SU-DHL-6 (cell line): ENCODE data around the gene VAT1L.

Experiments
- H2AFZ ChIP-seq: fragments of 200-600 bp; sonication (generic); 2 replicates; pipeline ENCODE4 v1.6.1; 2014; ENCODE audit warnings: low read depth, mild to moderate bottlenecking, moderate library complexity, mixed read lengths, antibody characterized with exemption, low read length; ENCODE audit not compliant: severe bottlenecking
- H3F3A ChIP-seq: fragments of 200-600 bp; shearing (Covaris generic); 2 replicates; pipeline ENCODE4 v1.6.0; 2016; ENCODE audit warnings: antibody characterized with exemption, mild to moderate bottlenecking; ENCODE audit not compliant: insufficient read depth
- H3K27ac ChIP-seq: fragments of 200-600 bp; sonication (generic); 2 replicates; pipeline ENCODE4 v1.5.1; 2016; ENCODE audit warnings: low read depth, mild to moderate bottlenecking, low read length, moderate library complexity, mixed read lengths
- H3K27me3 ChIP-seq: fragments of 200-600 bp; sonication (generic), shearing (Covaris generic); 2 replicates; pipeline ENCODE4 v1.6.0; 2014; ENCODE audit warnings: mild to moderate bottlenecking, low read length
- H3K36me3 ChIP-seq: fragments of 200-600 bp; sonication (generic); 2 replicates; pipeline ENCODE4 v1.6.1; 2014; ENCODE audit warnings: mild to moderate bottlenecking, low read length, mixed read lengths
- H3K4me2 ChIP-seq: fragments of 300-600, 200-600 bp; shearing (Covaris generic), sonication (generic); 2 replicates; pipeline ENCODE4 v1.6.0; 2014; ENCODE audit warnings: low read length, low read depth, mild to moderate bottlenecking; ENCODE audit not compliant: poor library complexity, severe bottlenecking
- H3K4me3 ChIP-seq: fragments of 200-600 bp; sonication (generic); 2 replicates; pipeline ENCODE4 v1.5.1; 2014; ENCODE audit warnings: antibody characterized with exemption, low read length, mild to moderate bottlenecking, mixed read lengths; ENCODE audit not compliant: insufficient read depth, poor library complexity, severe bottlenecking
- H3K79me2 ChIP-seq: fragments of 200-600 bp; sonication (generic); 2 replicates; pipeline ENCODE4 v1.6.1; 2014; ENCODE audit warnings: mild to moderate bottlenecking, low read length, moderate library complexity; ENCODE audit not compliant: insufficient read depth
- H3K9ac ChIP-seq: fragments of 200-600 bp; sonication (generic); 2 replicates; pipeline ENCODE4 v1.7.0; 2014; ENCODE audit warnings: mild to moderate bottlenecking, low read length
- H3K9me2 ChIP-seq: fragments of 200-600 bp; sonication (generic); replicated peaks from 2 replicates; pipeline ENCODE4 v1.6.1; 2014; ENCODE audit warnings: low read length; ENCODE audit not compliant: insufficient read depth
- H3K9me3 ChIP-seq: fragments of 200-600 bp; sonication (generic); 2 replicates; pipeline ENCODE4 v1.6.1; 2014; ENCODE audit warnings: low read length, mixed read lengths; ENCODE audit not compliant: insufficient read depth
- H4K20me1 ChIP-seq: fragments of 200-600 bp; sonication (generic); 2 replicates; pipeline ENCODE4 v1.6.1; 2014; ENCODE audit warnings: low read depth, mild to moderate bottlenecking, antibody characterized with exemption, low read length, moderate library complexity, mixed read lengths
- CTCF ChIP-seq: fragments of 200-600 bp; sonication (generic); IDR thresholded peaks from one replicate; pipeline ENCODE4 v1.5.1; 2017; ENCODE audit warnings: antibody characterized with exemption, mild to moderate bottlenecking, low read length, moderate library complexity; ENCODE audit not compliant: insufficient read depth, poor library complexity, severe bottlenecking
- EZH2phosphoT487 ChIP-seq: fragments of 200-600 bp; sonication (generic), shearing (Covaris generic); conservative IDR thresholded peaks from 2 replicates; pipeline ENCODE4 v1.6.1; 2018; ENCODE audit warnings: mild to moderate bottlenecking, antibody characterized with exemption, low read length, moderate library complexity, mixed read lengths

Gene VAT1L

GRCh38 chr16:77759821-77760220, 28.5 kb upstream of the VAT1L start:
- no peaks in the 10 kb centered on the region for H3K27me3 ChIP-seq
- H3K9ac ChIP-seq, result no peak overlapping the region
- H3K9me2 ChIP-seq, result no peaks in the 10 kb centered on the region
- H4K20me1 ChIP-seq, result no peaks in the 10 kb centered on the region
- no peaks in the 10 kb centered on the region for H3K36me3 ChIP-seq
- no peak overlapping the region for H2AFZ ChIP-seq
- no peak overlapping the region for H3K4me3 ChIP-seq
- no peaks in the 10 kb centered on the region for H3F3A ChIP-seq
- no peaks in the 10 kb centered on the region for H3K9me3 ChIP-seq
- H3K27ac ChIP-seq, result no peak overlapping the region
- H3K4me2 ChIP-seq, result no peak overlapping the region
- H3K79me2 ChIP-seq, result no peaks in the 10 kb centered on the region
- TF ChIP-seq EZH2phosphoT487, result no peak
- no peak for TF ChIP-seq CTCF

- no peaks in the 10 kb centered on the region for H4K20me1 ChIP-seq
- TF ChIP-seq CTCF (no peak), EZH2phosphoT487 (no peak)
- no peak overlapping the region for H3K4me2 ChIP-seq
- no peak overlapping the region for H2AFZ ChIP-seq
- no peak overlapping the region for H3K9ac ChIP-seq
- no peaks in the 10 kb centered on the region for H3K27me3 ChIP-seq
- H3F3A ChIP-seq, result no peaks in the 10 kb centered on the region
- no peak overlapping the region for H3K27ac ChIP-seq
- no peaks in the 10 kb centered on the region for H3K9me2 ChIP-seq
- H3K4me3 ChIP-seq, result no peak overlapping the region
- no peaks in the 10 kb centered on the region for H3K9me3 ChIP-seq
- H3K79me2 ChIP-seq, result no peaks in the 10 kb centered on the region
- no peaks in the 10 kb centered on the region for H3K36me3 ChIP-seq
These were observed 27.6 kb upstream of the VAT1L start for GRCh38 chr16:77760800-77761199.

- Histone ChIP-seq H3K79me2 (no peaks in the 10 kb centered on the region), H3K27ac (no peak overlapping the region), H3K4me3 (no peak overlapping the region), H2AFZ (no peak overlapping the region), H3K9me3 (no peaks in the 10 kb centered on the region), H3K4me2 (no peak overlapping the region), H3K9ac (no peak overlapping the region), H3K27me3 (no peaks in the 10 kb centered on the region), H3K36me3 (no peaks in the 10 kb centered on the region), H4K20me1 (no peaks in the 10 kb centered on the region), H3F3A (no peaks in the 10 kb centered on the region), H3K9me2 (no peaks in the 10 kb centered on the region)
- TF ChIP-seq EZH2phosphoT487, result no peak
- no peak for TF ChIP-seq CTCF
These were observed 27.2 kb upstream of the VAT1L start for GRCh38 chr16:77761204-77761603.
